GM11168 (cell line): ENCODE results near the gene CCNF.
"Not testable (repeated sequence)": the region's sequence is repeated elsewhere in the genome, so short reads cannot be mapped to it uniquely, and the experiment has no call there.

Experiments used
- in situ Hi-C: fragments of 300-500 bp; cut with MboI; formaldehyde crosslinking; loops from one replicate; pipeline ENCODE4 v1.12.0; 2022; ENCODE audit warnings: low sequenced_read_pairs; ENCODE audit not compliant: unreplicated experiment

Gene CCNF

GRCh38 chr16:2427526-2427925, 1.7 kb upstream of the CCNF start:
- in situ Hi-C loops = loop anchor here (5.0 kb wide), 1 partner anchor 80 kb away; no protein-coding TSS in a partner anchor

DNA sequence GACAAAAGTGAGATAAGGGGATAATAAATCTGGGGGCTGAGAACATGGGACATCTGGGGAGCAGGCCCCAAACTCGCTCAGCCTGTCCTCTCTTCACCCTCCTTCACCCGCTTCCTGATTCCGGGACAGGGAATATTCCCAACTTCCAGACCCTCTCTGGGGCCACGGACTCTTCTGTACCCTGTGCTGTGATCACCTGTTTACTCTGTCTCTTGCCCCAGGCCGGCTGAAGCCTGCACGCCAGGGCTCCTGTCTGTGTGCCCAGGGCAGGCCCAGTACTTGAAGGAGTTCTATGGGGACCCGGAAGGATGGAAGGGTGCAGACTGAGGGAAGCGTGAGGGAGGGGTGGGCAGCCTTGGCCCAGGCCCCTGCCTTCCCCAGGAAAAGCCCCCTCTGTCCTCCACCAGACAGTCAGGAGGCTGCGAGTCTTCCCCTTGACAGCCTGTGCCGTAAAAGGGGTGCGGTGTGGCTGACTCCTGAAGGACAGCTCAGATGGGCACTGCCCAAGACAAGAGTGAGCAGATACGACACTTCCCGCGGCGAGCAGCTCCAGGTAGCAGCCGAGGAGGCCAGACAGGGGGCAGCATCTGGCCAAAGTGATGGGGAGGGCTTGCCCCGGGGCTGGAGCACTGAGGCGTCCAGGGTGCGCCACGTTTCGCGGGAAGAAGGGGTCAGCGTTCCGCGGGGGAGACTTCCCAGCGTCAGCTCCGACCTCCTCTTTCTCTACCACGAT, 1.0 kb upstream of the CCNF start:
- in situ Hi-C loops = loop anchor here (5.0 kb wide), 1 partner anchor 81 kb away; no protein-coding TSS in a partner anchor

DNA sequence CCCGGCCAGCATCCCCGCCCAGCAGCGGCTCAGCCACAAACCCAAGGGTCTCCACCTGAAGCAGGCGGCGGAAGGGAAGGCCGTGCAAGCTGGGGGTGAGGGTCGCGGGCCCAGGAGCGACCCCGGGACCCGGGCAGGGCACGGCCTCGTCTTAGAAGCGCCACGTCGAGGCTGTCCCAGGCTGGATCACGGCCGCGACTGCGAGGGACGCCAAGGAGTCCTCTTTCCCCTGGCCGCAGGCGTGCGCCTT, 538 bp upstream of the CCNF start:
- in situ Hi-C loops = loop anchor here (5.0 kb wide), 1 partner anchor 81 kb away; no protein-coding TSS in a partner anchor

DNA sequence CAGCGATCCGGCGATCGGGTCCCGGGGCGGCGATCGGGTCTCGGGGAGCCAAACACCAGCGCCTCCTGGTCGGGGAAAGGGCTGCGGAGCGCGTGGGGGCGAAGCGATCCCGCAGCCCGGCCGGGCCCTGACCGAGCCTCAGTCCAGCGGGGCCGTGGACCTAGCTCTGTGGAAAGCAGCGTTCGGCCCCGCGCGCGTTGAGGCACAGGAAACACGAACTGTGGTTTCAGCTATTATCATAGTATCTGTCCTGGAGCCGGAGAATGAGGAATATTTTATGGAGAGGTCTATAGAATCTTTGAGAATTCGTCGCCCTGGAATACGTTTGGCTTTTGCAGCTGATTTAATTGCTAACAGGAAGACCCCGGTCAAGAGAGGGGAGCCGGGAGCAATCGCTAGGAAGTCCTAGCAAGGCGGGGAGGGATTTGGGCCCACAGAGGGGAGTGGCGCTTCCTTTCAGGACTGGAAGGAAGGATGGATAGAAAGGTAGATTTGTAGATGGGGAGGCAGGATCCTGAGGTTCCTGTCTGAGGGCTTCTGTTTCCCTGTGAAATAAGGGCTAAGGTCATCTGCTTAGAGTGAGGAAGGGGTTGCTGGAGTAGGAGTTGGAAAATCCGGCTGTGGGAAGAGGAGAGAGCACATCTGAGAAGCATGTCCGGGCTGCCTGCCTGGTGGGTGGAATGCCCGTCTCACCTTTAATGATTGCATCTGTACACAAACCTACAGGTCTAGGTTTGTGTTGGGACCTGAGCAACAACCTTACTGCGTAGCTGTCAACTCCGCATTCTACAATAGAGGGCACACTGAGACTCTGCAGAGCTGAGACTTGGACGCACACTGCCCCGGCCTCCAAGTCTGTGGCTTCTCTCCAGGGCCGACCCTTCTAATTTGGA, 770 bp downstream of the CCNF start:
- in situ Hi-C loops = loop anchor here (5.0 to 10.0 kb wide), 2 partner anchors 55 to 83 kb away; no protein-coding TSS in a partner anchor

GRCh38 chr16:2432286-2432685, 3.0 kb downstream of the CCNF start:
- in situ Hi-C loops = loop anchor here (10.0 kb wide), 1 partner anchor 53 kb away; no protein-coding TSS in a partner anchor

DNA sequence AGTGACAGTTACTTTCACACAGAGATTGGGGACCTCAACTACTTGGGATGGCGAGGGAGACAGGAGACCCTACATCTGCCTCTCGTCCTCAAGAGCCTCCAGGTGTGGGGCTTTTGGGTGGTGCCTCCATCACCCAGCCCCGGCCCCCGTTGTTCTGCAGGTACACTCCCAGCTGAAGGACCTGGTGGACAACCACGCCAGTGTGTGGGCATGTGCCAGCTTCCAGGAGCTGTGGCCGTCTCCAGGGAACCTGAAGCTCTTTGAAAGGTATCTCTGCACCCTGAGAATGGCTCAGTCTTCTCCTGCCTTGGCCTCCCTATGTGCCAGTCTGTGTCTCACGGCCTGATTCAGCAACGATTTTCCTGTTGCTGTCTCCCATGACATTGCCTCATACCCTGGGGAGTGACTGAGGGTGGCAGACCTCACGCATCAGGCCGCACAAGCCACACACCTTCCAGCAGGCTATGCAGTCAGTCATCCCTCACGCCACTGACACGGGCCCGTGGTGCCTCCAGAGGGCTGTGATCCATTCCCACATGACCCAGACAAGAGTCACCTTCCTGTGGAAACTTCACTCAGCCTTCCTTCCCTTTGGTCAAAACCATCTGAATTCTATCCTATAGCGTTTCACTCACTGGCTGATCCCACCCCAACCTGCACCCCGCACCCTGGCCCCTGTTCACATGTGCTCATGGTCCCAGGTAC, 3.7 kb downstream of the CCNF start:
- in situ Hi-C loops = loop anchor here (10.0 kb wide), 1 partner anchor 52 kb away; no protein-coding TSS in a partner anchor

- in situ Hi-C loops = loop anchor here (10.0 kb wide), 1 partner anchor 50 kb away; no protein-coding TSS in a partner anchor
Observed at GRCh38 chr16:2435236-2435635, 6.0 kb downstream of the CCNF start.

- in situ Hi-C loops = loop anchor here (10.0 kb wide), 1 partner anchor 49 kb away; no protein-coding TSS in a partner anchor
Observed at GRCh38 chr16:2436110-2436509, 6.9 kb downstream of the CCNF start.

GRCh38 chr16:2437032-2437790, 8.0 kb downstream of the CCNF start:
- in situ Hi-C loops = loop anchor here (10.0 kb wide), 1 partner anchor 48 kb away; no protein-coding TSS in a partner anchor

DNA sequence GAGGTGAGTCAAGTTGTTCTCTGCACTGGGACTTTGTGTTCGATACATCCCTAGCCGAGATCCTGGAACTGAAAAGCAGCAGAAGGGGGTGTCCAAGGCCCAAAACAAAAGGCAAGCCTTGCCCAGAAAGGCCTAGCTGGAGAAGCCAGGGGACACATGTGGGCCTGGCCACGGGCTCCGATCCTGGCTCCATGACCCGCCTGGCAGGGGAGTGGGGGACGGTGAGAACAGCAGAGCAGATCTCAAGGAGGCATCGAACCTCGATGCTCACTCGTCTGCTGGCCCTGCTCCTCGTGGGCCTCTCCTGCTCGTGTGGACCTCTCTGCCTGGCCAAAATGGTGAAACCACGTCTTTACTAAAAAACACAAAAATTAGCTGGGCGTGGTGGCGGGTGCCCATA, 8.9 kb downstream of the CCNF start:
- in situ Hi-C loops = loop anchor here (10.0 kb wide), 1 partner anchor 47 kb away; no protein-coding TSS in a partner anchor

GRCh38 chr16:2439598-2439997, 10.4 kb downstream of the CCNF start:
- in situ Hi-C loops = loop anchor here (10.0 kb wide), 1 partner anchor 45 kb away; no protein-coding TSS in a partner anchor

DNA sequence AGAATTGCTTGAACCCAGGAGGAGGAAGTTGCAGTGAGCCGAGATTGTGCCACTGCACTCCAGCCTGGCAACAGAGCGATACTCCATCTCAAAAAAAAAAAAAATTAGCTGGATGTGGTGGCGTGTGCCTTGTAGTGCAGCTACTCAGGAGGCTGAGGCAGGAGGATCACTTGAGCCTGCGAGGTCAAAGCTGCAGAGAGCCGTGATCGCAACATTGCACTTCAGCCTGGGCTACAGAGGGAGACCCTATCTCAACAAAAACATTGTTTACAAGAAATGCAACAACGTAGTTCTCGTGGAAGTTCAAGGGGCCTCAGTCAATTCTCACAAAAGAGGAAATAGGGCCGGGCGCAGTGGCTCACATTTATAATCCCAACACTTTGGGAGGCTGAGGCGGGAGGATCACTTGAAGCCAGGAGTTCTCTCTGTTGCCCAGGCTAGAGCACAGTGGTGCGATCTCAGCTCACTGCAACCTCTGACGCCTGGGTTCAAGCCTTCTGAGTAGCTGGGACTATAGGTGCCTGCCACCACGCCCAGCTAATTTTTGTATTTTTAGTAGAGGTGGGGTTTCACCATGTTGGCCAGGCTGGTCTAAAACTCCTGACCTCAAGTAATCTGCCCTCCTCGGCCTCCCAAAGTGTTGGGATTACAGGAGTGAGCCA, 12.0 kb downstream of the CCNF start:
- in situ Hi-C loops = not testable (repeated sequence)

DNA sequence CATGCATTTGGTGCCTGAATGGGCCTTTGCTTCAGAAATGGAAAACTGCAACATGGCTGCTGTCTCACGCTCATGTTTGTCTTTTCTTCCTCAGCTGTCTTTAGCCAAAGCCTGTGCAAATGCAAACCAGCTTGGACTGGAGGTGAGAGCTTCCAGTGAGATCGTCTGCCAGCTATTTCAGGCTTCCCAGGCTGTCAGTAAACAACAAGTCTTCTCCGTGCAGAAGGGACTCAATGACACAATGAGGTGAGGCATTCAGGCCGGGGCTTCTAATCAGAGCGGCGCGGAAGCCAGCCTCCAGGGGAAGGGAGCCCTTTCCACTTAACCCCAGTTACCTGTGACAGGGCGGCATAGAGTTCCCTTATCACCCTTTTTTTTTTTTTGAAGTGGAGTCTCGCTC, 14.3 kb downstream of the CCNF start:
- in situ Hi-C loops = no loop called here

- in situ Hi-C loops = no loop called here
Observed at GRCh38 chr16:2447920-2448583, 18.8 kb downstream of the CCNF start.

- in situ Hi-C loops = no loop called here
Observed at GRCh38 chr16:2449118-2449517, 19.9 kb downstream of the CCNF start.

DNA sequence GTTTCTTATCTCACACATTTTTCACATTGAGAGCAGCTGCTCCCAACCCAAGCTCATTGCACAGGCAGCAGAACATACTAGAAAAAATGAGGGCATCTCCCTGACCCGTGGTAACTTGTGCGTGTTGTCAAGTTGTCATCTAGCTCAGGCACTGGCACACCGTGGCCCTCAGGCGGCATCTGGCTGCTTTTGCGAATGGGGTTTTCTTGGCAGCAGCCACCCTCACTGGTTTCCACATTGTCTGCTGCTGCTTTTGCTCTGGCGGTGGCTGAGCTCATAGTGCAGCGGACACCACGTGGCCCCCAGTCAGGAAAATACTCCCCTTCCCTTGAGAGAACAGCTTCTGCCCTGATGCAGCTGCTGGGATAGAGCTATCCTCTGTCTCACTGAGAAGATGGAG, 21.3 kb downstream of the CCNF start:
- in situ Hi-C loops = no loop called here

DNA sequence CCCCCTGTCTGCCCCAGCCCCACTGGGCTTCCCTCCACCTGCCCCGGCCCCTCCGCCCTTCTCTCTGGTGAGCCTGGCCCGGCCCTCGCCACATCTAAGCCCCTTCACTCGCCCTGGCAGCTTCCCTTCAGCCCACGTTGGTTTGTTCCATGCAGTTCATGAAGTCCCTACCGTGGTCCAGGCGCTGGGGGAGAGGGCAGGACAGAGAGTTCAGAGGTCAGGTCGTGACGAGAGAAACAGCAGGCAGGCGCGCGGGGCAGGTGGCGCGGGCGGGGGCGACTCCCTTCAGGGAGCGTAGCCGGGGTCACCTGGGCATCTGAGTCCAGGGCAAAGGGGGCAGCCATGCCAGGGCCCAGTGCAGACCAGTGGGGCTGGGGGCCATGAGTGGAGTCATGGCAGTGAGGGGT, 21.7 kb downstream of the CCNF start:
- in situ Hi-C loops = no loop called here

DNA sequence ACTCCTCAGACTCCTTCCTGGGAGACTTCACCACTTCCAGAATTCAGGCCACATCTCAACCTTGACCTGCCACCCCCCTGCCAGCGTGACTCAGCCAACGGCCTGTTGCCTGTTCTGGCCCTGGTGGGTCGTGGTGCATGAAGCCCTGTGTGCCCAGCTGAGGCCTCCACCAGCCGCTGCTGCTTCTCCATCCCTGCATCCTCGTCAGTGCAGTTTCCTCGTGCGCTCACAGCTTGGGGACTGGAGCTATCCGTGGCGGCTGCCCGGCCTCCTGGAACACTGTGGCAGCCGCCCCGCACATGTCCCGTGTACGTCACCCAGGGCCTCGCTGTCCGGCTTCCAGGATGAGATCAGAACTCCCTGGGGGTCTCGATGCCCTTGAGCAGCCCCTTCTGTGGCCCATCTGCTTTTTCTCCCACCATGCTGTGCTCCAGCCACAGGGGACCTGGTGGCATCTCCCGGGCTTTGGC, 22.6 kb downstream of the CCNF start:
- in situ Hi-C loops = no loop called here
